Islet of Langerhans (tissue), 1 donor: ENCODE results near the gene EIF4G1.
"Not testable (repeated sequence)": the region's sequence is repeated elsewhere in the genome, so short reads cannot be mapped to it uniquely, and the experiment has no call there.

ENCODE experiments used
- FAIRE-seq: peaks from one replicate; lab custom pipeline; 2011; peaks lifted over from hg19 to GRCh38; lab: Jason Lieb, UNC

The EIF4G1 gene

DNA sequence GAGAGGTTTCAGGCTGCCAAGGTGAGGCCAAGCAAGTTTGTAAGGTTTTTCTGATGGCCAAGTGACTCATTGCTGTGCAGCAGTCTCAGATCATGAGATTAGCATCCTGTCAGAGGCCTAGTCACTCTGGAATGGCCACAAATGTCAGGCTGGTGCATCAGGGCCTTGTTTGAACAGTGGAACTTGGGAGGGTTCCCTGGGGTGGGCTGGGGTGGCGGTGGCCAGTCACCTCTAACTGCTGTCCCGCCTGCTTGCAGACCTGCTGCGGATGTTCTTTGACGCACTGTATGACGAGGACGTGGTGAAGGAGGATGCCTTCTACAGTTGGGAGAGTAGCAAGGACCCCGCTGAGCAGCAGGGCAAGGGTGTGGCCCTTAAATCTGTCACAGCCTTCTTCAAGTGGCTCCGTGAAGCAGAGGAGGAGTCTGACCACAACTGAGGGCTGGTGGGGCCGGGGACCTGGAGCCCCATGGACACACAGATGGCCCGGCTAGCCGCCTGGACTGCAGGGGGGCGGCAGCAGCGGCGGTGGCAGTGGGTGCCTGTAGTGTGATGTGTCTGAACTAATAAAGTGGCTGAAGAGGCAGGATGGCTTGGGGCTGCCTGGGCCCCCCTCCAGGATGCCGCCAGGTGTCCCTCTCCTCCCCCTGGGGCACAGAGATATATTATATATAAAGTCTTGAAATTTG, 20.2 kb downstream of the EIF4G1 start:
- no peak for FAIRE-seq

GRCh38 chr3:184335291-184335660, 20.9 kb downstream of the EIF4G1 start:
- FAIRE-seq = no peak

GRCh38 chr3:184335661-184336546, 21.5 kb downstream of the EIF4G1 start:
- FAIRE-seq = no peak

DNA sequence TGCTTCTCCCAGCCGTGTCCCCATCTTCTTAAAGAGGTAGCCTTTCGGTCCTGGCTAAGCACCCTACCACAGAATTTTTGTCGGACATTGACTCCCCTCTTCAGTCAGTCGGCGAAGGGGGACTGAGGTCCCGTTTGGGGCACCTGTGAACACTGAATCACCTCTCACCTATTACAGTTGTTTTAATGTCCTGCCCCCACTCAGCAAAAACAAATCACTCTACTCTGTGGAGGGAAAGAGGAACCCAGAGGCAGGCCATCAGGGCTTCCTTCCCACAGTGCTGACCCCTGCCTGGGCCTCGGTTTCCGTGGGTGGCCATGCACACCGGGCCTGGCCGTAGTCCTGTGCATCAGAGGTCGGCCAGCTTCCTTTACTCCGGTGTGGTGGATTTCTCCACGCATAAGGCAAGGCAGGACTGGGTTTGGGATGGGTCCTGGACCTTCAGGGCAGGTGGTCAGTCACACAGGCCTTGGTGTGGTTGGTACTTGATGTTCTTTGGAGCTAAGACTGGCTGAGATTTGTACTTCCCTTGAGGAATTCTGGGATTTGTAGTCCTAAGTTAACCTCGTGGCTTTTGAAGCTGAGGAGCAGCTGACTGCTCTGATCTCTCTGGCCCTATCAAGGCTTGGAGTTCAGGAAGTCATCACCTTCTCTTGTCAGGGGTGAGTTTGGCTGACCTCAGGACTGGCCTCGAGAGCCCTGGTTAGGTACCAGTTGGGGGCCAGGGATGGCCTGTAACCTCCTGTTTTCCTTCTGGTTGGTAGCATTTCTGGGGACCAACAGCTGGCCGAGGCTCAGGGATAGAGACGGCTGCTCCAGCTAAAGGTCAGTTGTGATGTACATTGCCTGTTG, 22.4 kb downstream of the EIF4G1 start:
- FAIRE-seq = peak; percentile 53

DNA sequence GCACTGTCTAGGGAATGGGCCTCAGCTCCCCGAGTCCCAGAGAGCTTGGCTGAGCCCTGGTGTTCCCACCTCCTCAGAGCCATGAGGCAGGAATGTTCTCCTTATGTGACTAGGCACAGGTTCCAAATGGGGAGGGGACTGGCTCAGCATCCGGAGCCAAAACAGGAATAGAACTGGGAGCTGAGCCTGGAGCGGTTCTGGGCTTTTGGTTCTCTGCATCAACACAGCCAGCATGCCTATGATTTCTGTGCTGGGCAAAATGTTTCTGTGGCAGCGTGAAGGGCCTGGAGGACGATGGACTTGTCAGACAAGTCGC, 23.0 kb downstream of the EIF4G1 start, which contains the start of gene FAM131A:
Gene FAM131A (plus strand): TSS at position 202 of the 316 bp plus-strand sequence. CDS start 31 bp downstream, at position 233.
- no peak for FAIRE-seq

DNA sequence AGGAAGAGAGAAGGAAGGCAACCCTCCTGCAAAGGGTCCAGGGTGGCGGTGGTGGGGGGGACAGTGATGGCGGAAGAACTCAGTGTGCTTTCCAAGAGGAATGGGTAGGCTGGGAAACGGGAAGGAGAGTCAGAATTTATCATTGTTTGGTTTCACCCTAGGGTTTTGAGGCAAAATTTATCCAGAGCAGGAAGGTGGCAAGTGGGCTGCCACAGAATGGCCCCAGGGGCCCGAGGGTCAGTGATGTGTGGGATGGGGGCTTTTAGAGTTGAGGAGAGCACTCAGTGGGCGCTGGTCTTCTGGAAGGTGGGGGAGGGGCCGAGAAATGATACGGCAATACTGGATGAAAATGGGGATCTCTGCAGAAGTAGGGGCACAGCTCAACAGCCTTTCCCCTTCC, 23.6 kb downstream of the EIF4G1 start:
- FAIRE-seq = no peak

DNA sequence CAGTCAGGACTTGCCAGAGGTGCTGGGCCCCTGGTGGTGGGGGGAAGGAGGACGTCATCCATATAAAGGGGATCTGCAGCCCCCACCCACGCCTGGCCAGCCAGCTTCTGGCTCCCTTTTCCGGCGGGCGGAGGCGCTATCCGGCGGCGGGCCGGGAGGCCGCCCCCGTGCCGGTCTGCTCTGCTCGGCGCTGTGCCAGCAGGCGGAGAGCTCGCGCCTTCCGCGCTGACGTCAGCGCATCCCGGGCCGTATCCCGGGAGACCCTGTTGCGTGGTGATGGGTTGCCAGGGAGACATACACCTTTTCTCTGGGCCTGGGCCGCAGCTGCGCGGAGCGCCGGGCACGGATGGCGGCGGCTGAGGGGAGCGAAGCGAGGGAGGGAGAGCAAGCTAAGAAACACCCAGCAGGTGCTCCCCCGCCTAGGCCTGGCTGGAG, 24.1 kb downstream of the EIF4G1 start:
- no peak for FAIRE-seq

DNA sequence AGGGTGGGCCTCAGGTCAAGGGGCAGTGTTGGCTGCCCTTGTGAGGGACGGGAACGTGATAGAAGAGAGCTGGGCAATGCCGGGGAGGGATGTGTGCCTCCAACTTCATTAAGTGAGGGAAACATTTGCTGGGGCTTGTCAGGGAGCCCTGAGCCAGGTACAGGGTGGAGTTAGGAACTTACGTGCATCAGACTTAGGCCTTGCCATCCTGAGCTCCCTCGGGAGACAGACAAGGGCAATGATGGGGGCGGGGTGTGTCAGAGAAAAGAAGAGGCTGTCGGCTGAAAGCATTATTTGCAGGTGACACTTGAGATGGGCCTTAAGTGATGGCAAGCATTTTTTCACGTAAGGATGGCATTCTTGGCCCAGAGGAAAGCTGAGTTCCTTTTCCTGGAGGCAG, 24.6 kb downstream of the EIF4G1 start:
- FAIRE-seq = no peak

- FAIRE-seq = not testable (repeated sequence)
Measured at GRCh38 chr3:184339451-184340135, 25.2 kb downstream of the EIF4G1 start.

DNA sequence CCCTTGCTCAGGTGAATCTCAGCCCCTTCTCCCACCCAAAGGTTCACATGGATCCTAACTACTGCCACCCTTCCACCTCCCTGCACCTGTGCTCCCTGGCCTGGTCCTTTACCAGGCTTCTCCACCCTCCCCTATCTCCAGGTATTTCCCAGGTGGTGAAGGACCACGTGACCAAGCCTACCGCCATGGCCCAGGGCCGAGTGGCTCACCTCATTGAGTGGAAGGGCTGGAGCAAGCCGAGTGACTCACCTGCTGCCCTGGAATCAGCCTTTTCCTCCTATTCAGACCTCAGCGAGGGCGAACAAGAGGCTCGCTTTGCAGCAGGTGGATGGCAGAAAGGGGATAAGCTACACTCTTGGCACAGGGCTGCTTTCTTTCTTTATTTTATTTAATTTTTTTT, 27.5 kb downstream of the EIF4G1 start:
- FAIRE-seq = no peak

DNA sequence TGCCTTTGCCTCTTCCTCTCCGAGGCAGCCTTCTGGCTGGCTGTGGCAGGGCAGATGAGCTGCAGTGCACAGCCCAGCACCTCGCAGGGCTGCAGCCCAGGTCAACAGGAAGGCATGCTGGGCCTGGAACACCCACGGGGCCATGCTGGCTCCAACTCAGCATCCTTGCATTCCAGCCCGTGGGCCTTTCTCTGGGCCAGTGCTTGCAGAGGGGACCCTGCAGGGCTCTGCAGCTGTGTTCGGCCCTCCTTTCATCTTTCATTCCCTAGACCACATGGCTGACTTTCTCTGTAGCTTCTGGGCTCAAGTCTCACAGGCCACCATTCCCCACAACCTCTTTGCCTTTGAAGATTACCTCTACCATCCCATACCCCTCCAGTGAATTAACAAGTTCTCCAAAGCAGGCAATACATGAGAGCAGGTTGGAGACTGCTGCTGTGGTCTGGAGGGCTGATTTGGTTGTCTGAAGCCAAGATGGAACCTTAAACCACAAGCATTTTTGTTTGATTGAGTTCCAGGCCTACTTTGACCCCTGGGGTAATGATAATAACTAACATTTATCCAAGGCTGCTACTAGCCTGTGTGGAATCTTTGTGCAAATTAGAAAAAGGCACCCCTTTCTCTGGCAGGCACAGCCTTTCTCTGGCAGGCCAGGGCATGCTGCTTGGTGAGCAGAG, 28.9 kb downstream of the EIF4G1 start:
- no peak for FAIRE-seq

- FAIRE-seq = no peak
Measured at GRCh38 chr3:184344579-184345316, 30.3 kb downstream of the EIF4G1 start.

DNA sequence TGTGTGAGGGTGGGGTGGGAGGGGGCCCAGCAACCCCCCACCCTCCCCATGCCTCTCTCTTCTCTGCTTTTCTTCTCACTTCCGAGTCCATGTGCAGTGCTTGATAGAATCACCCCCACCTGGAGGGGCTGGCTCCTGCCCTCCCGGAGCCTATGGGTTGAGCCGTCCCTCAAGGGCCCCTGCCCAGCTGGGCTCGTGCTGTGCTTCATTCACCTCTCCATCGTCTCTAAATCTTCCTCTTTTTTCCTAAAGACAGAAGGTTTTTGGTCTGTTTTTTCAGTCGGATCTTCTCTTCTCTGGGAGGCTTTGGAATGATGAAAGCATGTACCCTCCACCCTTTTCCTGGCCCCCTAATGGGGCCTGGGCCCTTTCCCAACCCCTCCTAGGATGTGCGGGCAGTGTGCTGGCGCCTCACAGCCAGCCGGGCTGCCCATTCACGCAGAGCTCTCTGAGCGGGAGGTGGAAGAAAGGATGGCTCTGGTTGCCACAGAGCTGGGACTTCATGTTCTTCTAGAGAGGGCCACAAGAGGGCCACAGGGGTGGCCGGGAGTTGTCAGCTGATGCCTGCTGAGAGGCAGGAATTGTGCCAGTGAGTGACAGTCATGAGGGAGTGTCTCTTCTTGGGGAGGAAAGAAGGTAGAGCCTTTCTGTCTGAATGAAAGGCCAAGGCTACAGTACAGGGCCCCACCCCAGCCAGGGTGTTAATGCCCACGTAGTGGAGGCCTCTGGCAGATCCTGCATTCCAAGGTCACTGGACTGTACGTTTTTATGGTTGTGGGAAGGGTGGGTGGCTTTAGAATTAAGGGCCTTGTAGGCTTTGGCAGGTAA, 31.1 kb downstream of the EIF4G1 start:
- no peak for FAIRE-seq

DNA sequence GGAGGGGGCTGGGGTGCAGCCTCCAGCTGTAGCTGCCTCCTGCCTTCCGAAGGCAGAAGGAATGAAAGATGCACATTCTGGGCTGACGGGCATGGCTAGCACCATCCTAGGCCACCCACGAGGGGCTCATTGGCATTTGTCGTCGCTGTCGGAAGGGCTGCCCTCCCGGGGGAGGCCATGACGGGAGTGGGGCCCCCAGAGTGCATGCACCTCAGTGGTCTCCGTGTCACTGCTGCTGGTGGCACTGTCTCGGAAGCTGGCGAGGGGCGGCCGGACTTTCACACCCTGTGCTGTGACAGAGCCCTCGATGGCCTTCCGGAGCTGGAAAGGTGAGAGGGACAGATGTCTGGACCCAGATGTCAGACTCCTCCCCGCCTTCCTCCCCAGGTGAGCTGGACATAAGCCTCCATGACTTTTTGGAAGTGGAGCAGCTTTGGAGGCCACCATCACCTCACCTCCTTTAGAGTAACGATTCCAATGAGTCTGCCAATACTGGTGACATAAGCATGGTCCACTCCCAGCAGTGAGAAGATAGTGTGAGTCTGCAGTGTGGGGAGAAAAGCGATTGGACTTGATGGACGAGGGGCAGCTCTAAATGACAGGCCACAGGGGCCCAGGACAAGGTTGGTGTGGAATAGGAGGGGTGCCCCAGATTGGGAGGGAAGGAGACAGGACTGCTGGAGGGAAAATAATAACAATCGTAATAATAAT, 32.2 kb downstream of the EIF4G1 start:
- no peak for FAIRE-seq

- FAIRE-seq = no peak
Measured at GRCh38 chr3:184347321-184348056, 33.1 kb downstream of the EIF4G1 start.

GRCh38 chr3:184348057-184348382, 33.6 kb downstream of the EIF4G1 start:
- FAIRE-seq = no peak

DNA sequence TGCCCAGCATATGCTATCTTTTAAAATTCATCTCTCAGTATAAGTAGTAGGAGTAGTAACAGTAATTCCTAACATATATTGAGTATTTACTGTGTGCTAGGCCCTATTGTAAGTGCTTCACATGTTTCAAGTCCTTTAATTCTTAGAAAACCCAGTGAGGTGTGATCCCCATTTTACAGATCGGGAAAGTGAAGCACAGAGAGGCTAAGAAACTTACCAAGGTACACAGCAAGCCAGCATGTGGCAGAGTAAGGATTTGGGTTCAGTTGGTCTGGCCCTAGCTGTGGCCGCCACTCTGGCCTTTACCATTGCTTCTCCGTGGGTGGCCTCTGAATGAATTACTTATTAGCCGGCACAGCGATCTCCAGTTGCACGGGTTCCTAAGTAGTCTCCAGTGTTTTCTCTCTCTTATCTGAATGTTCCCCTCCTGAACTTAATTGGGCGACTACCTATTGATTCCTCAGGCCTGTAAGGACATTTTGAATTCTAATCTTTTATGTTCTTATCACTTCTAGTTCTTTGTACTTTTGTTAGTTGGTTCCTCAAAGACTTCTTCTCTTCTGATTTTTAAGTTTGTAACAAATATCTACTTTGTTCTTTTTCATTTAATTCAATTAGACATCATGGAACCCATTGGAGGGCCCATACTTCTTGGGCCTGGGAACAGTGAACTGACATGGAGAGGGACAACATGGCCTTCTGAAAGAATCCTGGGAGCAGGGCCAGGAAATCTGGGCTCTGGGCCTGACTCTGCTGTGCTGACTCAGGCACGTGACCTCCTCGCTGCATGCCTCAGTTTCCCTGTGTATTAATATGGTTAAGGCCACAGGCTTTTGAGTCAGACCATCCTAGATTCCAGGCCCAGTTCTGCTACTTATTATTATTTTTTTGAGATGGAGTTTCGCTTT, 35.4 kb downstream of the EIF4G1 start:
- FAIRE-seq = no peak

- FAIRE-seq = no peak
Measured at GRCh38 chr3:184350618-184351017, 36.2 kb downstream of the EIF4G1 start.
